HG03469 (cell line): Measurements from ENCODE around the gene DNHD1.

Experiments
- ATAC-seq: cut with Tn5 transposase; IDR thresholded peaks from one replicate; pipeline ENCODE4 v1.9.1; 2021; ENCODE audit warnings: mild to moderate bottlenecking, moderate library complexity, moderate number of reproducible peaks; ENCODE audit not compliant: unreplicated experiment

The DNHD1 gene, protein sequence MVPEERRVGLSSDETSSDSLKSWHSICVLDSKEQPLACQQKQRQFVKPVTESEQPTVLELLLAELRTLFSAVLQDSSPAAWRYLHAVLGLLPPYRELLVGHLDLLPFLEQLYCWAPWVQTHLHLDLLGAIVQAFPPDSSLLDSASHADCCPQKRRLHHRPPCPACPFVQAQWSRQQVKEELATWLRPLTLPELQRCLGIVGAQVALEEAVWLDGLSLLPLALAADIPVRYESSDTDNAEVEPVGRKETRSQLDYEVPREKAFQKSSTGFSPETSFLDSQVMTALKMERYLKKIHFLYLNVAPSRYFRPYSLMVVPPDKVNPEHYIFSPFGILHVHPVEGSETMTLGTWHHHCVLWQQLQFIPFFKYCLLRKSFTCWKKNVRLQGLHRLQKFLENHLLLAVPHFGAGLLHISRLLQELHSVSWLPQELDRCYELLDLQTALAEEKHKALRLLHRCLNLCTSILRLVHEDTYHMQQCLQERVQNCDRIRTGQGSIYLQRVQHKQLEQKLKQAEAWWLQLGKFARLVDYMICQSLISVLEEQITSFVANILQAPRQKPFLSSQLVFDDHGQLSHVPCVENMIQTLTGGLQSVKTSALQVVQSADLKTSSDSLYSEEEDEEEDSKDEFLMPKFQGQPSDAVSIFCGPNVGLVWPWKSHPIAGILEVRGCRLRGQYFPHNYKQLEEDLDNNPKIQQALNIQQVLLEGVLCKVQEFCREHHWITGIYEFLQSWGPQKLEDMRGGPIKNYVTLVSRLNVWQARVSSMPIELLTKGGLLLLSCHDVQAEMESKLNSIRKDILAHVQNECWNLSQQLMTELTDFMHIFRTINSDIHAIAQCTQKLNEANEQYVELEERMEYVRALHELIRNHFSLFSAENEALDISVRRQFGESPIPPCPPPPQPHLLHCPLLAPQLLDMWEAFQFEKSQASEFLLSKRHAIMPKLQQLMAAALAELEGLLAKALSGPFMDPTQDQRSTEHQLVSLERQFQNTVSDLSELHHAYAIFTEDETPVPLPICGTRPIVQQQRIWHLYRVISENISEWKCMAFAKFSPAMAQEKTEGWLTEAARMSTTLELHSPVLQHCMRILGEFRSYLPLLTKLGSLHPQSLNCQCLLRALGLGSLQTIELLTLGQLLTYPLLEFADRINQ (N-terminal part only)

DNA sequence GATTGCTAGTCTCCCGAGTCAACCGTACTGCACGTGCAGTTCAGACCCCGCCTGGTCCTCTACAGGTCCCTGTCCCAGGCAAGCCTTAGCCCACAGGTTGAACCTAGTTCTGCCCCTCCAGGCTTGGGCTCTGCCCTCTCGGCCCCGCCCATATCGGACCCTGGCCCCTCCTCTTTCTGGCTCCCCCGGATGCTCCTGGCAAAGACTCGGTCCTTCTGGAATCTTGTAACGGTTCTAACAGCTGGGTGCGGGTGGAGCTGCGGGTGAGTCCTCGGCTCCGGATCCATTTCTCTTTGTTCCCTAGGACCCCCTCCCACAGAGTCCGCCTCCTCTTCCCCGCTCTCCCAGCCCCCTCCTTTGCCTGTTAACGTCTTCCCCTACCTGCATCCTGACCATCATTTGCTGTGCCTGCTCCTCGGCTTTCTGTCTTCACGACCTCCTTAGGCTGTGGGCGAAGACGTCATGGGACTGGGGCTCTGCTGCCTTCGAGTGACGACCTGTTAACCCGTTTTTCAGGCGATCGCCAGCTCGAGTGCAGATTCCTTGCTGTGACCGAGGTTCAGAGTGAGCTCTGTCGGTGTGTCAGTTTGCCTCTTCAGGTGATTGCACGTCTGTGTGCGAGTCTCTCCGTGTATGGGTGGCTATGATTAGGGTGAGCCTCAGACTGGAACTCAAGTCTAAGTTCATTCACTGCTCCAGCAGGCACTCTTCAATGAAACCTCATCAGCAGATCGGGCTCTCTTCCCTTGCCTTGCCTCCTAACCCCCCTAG is at the start of gene DNHD1:
Gene DNHD1, plus strand, starts transcription at position 212 of the 771 bp plus-strand sequence. CDS start 936 bp downstream, outside the sequence.
- no peak for ATAC-seq

- ATAC-seq, result no peak
Measured at GRCh38 chr11:6448574-6448973, 48.5 kb upstream of the DNHD1 start.

GRCh38 chr11:6452219-6452618 is 44.9 kb upstream of the DNHD1 start:
- ATAC-seq, result no peak

DNA sequence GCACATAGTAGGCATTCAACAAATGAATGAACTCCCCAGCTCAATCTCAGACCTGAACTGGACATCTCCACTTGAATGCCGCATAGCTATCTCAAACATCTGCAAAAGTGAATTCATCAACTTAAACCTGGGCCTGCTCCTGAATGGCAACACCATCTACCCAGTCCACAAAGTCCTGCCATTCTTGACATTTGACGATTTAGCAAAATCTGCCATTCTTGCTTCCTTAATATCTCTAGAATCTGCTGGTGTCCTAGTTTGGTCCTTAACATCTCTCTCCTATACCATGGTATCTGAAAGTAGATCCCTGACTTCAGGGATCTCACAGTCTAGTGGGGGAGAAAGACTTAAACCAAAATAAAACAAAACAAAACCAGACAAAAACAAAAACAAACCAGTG is 43.9 kb upstream of the DNHD1 start:
- no peak for ATAC-seq

- ATAC-seq, result no peak
Measured at GRCh38 chr11:6455070-6455469, 42.0 kb upstream of the DNHD1 start.

DNA sequence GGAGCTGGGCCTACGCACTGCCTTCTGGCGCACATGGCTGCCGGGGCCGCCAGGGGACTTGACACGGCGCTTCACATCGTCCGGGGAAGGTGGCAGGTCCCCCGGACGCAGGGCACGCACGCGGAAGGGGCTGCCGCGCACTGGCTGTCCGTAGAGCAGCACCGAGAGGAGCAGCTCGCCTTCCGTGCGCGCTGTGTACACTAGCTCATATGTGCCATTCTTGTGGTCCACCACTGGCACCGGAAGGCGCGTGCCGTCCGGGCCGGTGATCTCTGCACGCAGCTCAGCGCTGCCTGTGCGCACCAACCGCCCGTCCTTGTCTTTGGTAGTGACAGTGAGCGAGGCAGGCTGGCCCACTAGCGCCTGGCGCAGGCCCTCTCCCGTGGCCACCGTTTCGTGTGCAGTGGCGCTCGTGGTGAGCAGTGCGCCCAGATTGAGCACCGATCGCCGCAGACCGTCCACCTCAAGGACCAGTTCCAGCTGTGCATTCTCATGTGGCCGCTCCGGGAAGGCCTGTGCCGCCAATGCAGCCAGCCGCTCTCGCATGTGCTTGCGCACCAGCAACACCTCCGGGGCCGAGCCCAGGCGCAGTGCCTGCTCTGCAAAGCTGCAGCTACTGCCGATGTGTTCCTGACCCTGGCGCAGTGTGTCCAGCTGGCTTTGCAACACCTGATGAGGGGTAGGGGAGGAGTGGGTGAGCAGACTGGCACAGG is 40.6 kb upstream of the DNHD1 start:
- ATAC-seq, result no peak

DNA sequence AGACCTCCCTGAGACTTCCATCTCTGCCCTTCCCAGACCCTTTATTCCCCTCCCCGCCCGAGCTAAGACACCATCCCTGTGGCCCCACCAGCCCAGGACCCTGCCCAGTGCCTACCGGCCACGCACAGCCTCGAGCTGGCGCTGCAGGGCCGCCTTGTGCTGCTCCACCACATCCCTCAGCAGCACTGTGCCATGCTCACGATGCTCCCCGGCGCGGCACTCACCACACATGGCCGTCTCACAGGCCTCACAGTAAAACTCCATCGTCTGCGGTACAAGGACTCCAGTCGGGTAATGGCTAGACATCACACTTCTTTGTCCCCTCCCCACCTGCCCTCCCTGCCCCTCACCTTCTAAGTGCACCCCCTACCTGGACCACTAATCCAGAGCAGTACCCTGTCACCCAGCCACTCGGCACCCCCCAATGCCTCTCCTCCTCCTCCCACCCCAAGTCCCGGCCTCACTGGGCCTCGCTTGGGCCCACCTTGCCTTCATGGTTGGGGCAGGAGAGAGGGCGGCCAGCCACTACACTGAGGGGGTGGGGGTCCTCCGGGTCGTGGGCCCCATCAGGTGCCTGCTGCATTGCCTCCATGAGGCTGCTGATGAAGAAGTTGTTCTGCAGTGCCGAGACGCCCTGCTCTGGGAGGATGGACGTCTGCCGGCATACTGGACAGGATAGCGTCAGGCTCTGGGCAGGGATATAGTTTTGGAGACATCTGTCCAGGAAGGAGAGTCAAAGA is 39.3 kb upstream of the DNHD1 start:
- no peak for ATAC-seq

DNA sequence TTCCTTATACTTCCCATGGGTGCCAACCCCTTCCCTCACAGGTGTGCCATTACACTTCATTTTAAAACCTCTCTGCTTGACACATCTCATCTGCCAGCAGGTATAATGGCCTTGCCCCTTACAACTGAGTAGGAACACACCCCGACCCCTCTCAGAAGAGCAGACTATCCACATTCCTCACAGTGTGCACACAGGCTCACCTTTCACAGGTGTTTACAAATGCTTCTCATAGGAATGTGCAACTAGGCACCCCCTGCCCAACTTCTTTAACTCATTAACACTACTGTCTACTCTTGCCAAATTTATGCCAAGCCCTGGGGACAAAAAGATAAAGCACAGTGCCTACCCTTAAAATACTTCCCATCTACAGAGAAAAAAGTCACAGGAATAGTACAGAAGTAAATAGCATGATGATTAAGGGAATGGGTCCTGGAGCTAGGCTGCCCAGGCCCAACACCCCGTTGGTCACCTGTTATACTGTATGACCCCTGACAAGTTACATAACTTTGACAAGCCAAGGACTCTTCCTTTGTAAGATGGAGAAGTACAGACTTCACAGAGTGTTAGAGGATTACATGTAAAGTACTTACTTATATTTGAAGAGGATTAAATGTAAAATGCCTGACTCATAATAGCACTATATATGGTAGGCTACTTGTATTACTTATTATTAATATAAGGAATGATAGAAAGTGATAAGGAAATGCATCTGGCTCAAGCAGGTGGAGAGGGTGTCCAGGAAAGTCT is 38.6 kb upstream of the DNHD1 start:
- ATAC-seq, result no peak

- no peak for ATAC-seq
Measured at GRCh38 chr11:6459099-6459450, 38.0 kb upstream of the DNHD1 start.

DNA sequence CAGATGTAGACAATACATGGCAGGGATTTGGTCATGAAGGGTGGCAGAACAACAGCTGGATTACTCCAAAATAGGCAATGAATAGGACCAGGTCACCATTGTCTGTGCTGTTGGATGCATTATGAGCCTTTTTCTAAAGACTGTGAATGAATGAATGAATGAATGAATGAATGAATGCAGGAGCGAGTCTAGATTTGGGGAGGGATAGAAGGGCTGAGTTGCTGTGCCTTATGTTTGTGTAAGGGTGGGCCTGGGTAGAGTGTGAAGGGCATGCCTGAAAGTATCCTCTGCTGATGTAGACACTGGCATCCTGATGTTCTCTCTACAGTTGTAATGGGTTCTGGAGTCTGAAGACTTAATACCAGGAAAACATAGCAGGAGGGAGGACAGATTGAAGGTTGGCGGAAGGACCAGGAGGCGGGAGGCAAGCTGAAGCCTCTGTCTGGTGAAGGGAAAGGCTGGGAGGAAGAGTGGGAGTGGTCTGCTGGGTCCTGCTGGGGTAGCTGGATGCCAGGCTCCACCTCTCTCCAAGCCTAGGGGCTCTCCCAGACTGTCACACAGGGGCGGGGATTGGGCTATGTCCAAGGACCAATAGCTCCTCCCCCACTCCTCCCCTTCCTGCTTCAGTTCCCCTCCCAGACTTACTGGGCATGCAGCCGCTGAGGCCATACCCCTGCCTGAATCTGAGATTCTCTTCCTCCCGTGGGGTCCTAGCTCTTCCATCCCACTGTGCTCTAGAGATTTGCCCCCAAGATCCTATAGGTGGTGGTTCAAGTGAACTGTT is 28.2 kb upstream of the DNHD1 start:
- ATAC-seq, result peak; percentile 57

- ATAC-seq, result no peak
Measured at GRCh38 chr11:6469599-6469998, 27.5 kb upstream of the DNHD1 start.

- no peak for ATAC-seq
Measured at GRCh38 chr11:6472934-6473333, 24.1 kb upstream of the DNHD1 start.

DNA sequence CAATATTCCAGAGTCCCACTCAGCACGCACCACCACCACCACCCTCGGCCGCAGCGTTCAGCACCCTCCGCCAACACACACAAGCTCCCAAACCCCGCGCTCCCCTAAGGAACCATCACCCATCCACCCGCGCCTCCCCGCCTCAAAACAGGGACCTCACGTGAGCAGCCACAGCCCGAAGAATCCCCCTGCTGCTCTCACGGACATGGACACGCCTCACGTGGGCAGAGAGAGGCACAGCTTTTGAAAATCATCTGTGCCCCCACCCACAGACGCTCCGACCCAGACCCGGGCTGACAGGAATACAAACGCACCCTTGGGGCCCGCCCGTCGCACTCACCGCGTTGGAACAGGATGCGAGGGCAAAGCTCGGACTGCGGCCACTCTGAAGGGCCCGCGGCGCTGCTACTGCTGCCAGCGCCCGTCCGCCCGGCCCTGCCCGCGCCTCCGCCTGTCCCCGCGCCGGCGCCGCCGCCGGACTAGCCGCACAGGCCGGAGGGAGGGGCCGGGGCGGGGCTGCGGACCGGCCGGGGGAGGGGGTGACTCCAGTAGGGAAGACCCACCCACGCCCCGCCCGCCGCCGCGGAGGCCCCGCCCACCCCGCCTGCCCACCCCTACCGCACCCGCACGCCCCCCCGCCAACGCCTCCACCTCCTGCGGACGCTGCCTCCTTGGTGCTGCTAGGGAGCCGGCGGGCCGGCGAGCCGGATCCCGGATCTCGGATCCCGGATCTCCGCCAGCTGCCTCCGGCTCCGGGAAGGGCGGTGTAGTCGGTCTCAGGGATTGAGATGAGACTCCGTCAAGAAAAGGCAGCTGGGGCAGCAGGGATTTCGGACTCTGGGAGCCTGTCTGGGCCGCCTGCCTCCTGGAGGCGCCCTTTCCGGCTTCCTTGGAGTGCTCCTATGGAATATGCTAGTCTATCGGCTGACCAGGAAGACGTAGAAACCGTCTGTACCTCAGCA is 23.3 kb upstream of the DNHD1 start, which contains the start of gene TRIM3:
Gene TRIM3, minus strand, starts transcription at position 491 of the 962 bp plus-strand sequence. CDS start 8,246 bp downstream, outside the sequence.
- peak; percentile 36 for ATAC-seq

DNA sequence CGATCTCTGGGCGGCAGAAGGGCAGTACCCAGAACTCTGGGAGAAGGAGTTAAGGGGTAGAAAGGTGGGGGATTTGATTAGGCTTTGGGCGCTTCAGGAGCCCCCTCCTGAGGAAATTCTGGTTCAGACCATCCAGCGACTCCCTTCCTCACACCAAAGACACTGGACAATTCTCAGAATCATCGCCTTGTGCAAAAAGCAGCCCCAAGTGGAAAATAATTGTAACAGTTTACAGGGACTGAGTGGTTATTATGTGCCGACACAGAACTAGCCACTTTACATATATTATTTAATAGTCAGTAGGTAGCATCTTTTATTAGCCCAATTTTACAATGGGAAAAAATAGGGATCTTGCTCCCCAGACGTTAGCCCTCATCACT is 22.7 kb upstream of the DNHD1 start:
- no peak for ATAC-seq

DNA sequence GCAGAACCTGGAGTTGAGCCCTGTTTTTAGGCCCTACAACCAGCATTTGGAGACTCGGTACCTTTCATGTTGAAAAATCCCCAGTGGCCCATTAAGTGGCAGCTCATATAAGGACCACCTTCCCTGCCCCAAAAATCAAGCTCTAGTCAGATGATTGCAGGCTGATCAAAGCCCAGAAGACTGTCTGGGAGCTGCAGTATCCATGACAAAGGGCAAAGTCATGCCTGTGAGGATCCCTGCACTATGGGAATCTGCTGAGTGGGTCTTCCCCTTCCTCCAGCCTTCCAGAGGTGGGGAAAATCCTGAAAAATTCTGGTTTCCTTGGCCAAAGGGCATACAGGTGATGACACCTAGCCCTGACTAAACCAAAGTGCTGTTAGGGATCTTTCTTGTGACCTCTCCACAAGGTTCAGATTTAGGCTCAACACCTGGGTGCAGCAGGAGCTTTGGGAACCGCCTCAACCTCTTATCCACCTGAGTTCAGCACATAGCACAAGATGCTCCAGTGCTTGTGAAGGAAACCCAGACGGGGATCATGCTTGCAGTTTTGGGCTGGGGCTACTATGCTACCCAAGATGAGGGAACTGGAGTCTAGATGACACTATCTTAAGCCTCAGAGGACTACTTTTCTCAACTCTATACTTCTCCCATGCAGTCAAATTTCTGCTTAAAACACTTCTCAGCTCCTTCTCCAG is 22.1 kb upstream of the DNHD1 start:
- no peak for ATAC-seq

- ATAC-seq, result no peak
Measured at GRCh38 chr11:6475936-6476335, 21.1 kb upstream of the DNHD1 start.
